ENCODE results near the gene AP2M1.
"Not testable (repeated sequence)": the region's sequence is repeated elsewhere in the genome, so short reads cannot be mapped to it uniquely, and the experiment has no call there.

The AP2M1 gene

GRCh38 chr3:184158404-184158803, 16.3 kb upstream of the AP2M1 start:
- DNase-seq: no peak

DNA sequence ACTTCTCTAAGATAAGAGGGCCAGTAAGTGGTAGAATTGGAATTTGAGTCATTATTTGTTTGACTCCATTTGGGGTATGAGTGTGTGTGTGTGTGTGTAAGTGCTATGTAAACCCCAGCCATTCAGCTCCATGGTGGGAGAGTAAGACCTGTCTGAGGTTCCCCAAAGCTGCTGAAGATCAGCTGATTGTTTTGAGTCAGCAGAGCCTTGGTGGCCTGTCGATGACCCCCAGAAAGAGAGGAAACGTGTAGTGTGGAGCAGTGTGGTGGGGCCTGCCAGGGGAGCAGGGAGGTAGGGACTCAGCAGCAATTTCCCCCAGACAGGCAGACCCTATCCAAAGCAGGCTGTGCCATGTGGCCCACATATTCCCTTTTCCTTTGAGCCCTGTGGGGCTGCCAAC, 14.2 kb upstream of the AP2M1 start:
- DNase-seq: no peak

GRCh38 chr3:184162571-184163070, 12.0 kb upstream of the AP2M1 start:
- not testable (repeated sequence) for DNase-seq

GRCh38 chr3:184164648-184165330, 9.9 kb upstream of the AP2M1 start:
- DNase-seq: no peak

GRCh38 chr3:184165543-184165942, 9.1 kb upstream of the AP2M1 start:
- DNase-seq: no peak

DNA sequence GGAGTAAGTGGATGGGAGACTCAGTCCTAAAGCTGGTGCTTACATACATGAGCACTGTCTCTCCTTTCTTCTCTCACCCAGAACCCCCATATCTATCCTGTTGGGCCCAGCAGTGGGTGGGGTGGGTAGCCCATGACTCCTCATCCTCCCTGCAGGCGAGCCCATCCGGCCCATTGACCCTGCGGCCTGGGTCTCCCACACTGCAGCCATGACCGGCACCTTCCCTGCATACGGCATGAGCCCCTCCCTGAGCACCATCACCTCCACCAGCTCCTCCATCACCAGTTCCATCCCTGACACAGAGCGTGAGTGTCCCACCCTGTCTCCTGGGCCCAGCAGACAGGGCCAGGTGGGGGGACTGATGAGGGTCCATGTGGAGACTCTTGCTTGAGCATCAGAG, 8.0 kb upstream of the AP2M1 start:
- no peak for DNase-seq

- DNase-seq: no peak
Measured at GRCh38 chr3:184167786-184168185, 6.9 kb upstream of the AP2M1 start.

- no peak for DNase-seq
Measured at GRCh38 chr3:184168363-184169120, 6.1 kb upstream of the AP2M1 start.

- DNase-seq: no peak
Measured at GRCh38 chr3:184169896-184170875, 4.5 kb upstream of the AP2M1 start.

GRCh38 chr3:184171562-184171961, 3.1 kb upstream of the AP2M1 start:
- no peak for DNase-seq

GRCh38 chr3:184172681-184173373, 1.8 kb upstream of the AP2M1 start:
- DNase-seq: no peak

DNA sequence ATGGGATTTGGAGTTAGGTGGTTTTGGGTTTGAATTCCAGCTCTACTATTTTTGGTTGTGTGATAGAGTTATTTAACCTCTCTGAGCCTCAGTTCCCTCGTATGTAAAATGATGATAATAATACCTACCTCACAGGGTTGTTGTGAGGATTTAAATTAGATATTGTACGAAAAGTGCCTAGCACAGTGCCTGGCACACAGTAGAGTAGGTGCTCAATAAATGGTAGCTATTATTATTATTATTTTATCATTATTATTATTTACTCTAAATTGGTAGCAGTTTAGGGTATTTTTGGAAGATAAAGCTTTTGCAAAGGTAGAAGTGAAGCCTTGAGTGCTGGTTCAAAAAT, 1.3 kb upstream of the AP2M1 start:
- no peak for DNase-seq

DNA sequence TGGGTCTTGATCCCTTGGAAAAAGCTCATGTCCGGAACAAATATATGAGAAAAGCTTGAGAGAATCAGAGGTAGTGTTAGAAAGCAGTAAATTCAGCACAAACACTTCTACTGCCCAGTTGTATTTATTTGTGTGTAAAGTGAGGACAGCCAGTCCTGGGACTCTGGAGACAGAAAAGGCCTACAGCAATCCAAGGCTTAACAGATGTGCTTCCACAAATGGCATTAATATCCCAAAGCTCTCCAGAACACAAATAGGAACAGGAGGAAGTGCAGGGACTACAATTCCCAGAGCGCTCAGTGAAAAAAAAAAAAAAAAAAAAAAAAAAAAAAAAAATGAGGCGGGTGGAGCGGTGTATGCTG, 390 bp upstream of the AP2M1 start:
- DNase-seq: no peak

DNA sequence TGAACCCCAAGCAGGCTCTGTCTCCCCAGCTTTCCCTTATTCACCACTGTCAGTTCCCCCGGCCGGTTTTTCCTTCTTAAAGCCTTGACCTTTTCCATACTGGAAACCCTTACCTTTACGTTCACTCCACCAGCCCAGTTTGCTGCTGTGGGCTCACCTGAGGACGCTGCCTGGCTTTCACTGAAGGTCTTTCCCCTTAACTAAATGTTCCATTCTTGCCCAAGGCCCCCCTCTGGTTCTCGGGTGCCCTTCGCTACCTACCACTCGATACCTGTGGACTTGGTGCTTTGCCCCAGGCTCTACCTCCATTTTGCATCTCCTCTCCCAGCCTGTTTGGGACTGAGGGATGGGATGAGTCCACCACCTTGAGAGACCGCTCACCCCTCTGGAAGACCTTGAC, 851 bp downstream of the AP2M1 start:
- DNase-seq: no peak

DNA sequence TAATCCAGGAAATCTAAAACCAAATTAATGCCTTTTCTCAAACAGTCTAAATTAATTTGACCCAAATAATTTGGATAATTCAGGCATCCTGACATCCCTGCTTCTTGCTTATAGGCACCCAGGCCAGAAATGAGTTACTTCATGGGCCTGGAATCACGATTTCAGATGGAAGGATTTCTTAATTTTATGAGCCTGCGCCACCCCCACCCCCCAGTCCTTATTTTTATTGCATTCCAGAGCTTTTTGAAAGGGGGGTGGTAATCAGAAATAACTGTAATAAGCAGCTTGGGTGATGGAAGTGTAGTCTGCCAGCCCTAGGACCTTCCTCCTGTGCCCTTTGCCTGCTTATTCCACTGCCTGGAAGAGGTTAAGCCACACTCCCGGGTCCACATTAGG, 1.3 kb downstream of the AP2M1 start:
- no peak for DNase-seq

DNA sequence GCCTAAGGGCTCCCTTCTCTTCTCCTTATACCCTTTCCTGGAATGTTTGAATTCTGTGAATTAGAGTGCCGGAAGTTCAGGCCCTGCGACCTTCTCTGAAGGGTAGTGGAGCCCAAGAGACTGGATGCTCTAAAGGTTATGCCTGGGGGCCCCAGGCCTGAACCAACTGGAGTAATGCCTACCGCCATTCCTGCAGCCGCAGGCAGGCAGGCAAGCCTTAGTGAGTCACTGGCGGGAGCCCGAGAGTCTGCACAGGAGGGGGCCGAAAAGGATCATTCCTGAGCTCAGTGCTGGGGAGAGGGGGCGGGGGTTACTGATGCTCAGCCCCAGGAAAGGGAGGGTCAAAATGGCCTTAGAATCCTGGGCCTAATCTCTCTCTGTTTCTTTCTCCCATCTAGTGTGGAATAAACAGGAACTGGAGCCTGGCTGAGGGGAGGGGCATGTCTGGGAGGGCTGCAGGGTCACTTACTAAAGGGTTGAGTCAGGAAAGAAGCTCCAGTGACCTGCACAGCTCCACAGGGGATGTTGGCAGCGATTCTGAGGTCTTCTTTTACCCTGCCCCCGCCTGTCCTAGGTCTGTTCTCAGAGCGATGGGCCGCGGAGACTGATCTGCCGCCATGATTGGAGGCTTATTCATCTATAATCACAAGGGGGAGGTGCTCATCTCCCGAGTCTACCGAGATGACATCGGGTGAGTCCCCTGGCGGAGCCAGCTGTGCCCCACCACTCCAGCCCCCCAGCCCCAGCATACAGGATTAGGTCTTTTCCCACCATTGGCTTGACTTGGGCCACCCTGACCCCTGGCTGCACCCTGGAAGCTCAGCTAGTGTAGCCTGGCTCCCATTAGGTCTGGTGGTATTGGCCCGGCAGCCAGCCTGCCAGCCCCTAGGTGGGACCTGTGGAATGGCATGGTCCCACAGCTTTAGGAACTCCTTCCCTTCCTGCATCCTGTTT, 2.0 kb downstream of the AP2M1 start:
- DNase-seq: no peak

GRCh38 chr3:184177331-184177731, 2.7 kb downstream of the AP2M1 start:
- DNase-seq: no peak

GRCh38 chr3:184177767-184178306, 3.2 kb downstream of the AP2M1 start:
- no peak for DNase-seq

GRCh38 chr3:184178521-184179138, 4.0 kb downstream of the AP2M1 start:
- no peak for DNase-seq

DNA sequence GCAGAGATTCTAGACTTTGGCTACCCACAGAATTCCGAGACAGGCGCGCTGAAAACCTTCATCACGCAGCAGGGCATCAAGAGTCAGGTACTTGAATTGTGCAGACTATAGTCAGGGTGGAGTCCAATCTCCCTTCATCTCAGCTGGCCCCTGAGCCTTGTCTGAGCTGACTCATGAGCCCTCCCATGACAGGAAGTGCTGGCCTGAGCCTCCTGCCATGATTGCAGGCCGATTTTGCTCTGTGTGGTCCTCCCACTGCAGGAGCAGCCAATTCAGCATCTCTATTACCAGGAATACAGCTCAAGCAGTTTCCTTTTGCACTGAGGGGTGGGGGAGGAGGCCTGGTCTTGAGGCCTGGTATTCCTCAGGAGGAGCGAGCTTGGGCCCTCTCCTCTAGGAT, 5.5 kb downstream of the AP2M1 start:
- DNase-seq: no peak

DNA sequence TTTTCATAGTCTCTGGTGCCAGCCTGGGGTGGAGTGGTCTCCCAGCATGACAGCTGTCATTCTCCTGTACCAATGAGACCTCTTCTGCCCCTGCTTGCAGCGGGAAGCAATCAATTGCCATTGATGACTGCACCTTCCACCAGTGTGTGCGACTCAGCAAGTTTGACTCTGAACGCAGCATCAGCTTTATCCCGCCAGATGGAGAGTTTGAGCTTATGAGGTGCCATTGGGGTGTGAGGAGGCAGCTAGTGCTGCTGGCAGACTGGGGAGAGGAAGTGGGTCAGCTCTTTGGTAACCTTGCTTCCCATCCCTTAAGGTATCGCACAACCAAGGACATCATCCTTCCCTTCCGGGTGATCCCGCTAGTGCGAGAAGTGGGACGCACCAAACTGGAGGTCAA, 6.9 kb downstream of the AP2M1 start:
- no peak for DNase-seq

Data from NCI-H446 treated with DMSO at 0.1 percent for 48 hours (cell line).